GM23248 (cell line): Measurements from ENCODE around the gene NEB.

ENCODE experiments used
- EZH2 ChIP-seq: fragments of 200-600 bp; sonication (generic); IDR thresholded peaks from 2 replicates; pipeline ENCODE4 v1.6.1; 2018; ENCODE audit warnings: antibody characterized with exemption, mild to moderate bottlenecking; ENCODE audit not compliant: insufficient read depth, poor library complexity, severe bottlenecking
- EZH2phosphoT487 ChIP-seq: fragments of 200-600 bp; sonication (generic); IDR thresholded peaks from 2 replicates; pipeline ENCODE4 v1.6.1; 2018; ENCODE audit warnings: antibody characterized with exemption, moderate library complexity, mild to moderate bottlenecking, low read depth; ENCODE audit not compliant: insufficient read depth

GRCh38 chr2:151767536-151767935, 33.3 kb upstream of the NEB start:
- TF ChIP-seq EZH2 (no peak), EZH2phosphoT487 (no peak)
